GM19468 (cell line): Measurements from ENCODE around the gene DAPK1.

Source experiments
- ATAC-seq: cut with Tn5 transposase; IDR thresholded peaks from one replicate; pipeline ENCODE4 v1.9.1; 2021; ENCODE audit warnings: mild to moderate bottlenecking, moderate library complexity, moderate number of reproducible peaks; ENCODE audit not compliant: unreplicated experiment; ENCODE audit errors: extremely low read depth

Gene DAPK1

DNA sequence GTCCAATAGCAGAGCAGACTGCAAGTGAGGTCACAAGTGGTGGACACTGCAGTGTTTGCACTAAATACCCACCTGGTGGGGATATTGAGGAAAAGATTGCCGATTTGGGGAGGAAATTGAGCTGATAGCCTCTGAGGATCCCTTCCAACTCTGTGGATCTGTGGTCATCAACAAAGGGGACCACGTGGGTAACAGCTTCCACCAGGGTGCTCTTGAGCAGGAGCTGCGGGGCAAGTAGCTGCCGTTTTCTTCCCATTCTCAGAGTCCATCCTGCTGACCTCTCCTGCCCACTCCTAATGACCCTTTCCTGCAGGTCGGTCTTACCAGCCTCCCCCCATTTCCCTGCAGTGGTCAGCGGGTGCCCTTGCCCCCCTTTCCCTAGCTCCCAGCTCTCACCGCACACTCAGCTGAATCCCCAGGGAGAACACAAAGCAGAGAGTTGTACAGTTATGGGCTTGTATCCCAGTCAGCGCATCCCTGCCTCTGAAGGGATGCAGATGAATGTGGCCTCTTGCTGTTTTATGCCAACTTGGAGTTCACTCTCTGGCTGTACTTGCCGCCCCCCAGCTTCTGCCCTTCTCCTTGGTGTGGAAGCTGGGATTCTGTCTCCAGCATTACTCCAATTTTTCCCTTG lies 18.0 kb downstream of the DAPK1 start:
- ATAC-seq: no peak

DNA sequence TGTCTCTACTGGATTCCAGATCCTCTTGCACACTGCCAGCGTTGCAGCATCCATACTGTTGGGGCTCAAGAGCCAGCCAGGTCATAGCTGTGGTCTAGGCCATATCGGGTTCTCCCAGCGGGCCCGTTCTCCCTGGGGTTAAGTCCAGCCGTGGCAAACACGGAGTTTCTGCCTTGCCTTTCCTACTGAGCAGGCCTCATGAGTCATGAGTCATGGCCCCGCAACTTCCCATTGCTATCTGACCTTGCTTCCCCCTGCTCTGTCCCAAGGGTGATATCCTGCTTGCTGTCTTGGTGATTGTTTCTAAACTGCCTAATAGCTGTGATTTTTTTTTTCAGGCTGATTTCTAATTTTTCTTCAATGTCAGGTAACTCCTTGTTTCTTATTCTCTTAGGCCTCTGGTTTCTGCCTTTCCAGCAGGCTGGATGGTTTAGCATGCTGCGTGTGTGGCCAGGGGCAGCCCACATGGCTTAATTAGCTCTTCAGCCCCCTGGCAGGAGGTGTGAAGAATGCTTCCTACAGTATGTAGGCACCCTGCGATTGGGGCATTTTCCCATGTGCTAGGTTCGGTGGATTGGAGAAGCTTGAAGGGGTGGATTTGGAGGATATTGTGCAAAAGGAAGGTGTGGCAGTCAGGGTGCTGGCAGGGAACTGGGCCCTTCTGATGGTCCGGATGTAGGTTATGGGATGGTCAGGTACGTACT lies 18.7 kb downstream of the DAPK1 start:
- ATAC-seq: no peak

GRCh38 chr9:87516926-87517290 lies 19.2 kb downstream of the DAPK1 start:
- ATAC-seq: no peak

- peak; percentile 58 for ATAC-seq
These were observed 20.1 kb downstream of the DAPK1 start for GRCh38 chr9:87517732-87518131.

GRCh38 chr9:87518702-87519335 lies 21.2 kb downstream of the DAPK1 start:
- ATAC-seq: no peak

- ATAC-seq: no peak
These were observed 21.8 kb downstream of the DAPK1 start for GRCh38 chr9:87519461-87519860.

DNA sequence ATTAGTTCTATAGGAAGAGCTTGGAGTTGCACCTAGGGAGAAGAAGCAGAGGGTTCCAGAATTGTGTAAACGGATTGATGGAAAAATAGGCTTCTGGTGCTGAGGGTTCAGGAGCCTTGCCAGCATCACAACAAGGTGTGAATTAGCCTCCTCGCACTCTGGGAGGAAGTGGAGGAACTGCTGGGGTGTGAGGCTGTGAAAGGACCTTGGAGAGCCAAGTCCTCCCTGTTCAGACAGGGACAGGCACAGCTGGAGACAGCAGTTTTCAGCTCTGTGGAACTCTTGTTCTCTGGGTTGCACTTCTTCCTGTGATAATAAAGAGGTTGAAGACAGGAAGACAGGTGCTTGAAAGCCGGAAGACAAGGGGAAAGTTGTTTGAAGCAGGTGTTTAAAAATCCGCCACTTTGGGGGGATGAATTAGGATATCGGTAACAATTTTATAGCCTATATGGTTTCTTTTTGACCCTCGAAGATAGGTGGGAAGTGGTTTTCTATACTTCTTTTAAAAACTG lies 22.6 kb downstream of the DAPK1 start:
- ATAC-seq: no peak

- ATAC-seq: no peak
These were observed 24.2 kb downstream of the DAPK1 start for GRCh38 chr9:87521834-87522233.

- ATAC-seq: no peak
These were observed 26.4 kb downstream of the DAPK1 start for GRCh38 chr9:87524061-87524460.

GRCh38 chr9:87525546-87526303 lies 28.1 kb downstream of the DAPK1 start:
- ATAC-seq: no peak

DNA sequence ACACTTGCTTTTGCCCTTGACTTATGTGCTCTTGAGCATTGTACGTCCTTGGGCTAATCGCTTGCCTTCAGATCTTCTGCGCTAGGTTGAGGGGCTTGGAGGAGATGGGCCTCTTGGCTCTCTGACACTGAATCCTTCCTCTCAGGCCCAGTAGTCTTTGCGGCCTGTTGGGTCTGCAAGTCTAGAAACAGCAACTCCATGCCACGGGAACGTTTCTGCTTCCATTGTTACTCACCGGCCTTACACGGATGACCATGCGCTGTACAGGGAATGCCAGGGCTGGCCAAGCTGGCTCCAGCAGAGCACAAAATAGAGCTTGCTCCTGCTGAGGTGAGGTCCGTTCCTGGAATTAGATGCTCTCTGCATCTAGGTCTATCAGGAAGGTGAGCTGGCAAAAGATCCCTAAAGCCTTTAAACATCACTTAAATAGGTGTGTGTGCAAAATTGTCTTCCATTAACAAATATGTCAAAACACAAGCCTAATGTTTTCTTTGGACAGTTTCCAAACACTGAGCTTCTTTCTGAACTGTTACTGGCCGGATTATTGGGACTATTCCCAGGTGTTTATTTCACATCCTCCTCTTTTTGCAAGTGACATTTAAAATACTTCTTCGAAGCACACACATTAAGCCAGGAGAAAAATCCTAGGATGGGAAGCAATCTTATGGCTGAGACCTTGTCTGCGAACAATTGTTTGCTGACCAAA lies 29.7 kb downstream of the DAPK1 start:
- ATAC-seq: no peak

GRCh38 chr9:87528969-87529368 lies 31.3 kb downstream of the DAPK1 start:
- no peak for ATAC-seq

DNA sequence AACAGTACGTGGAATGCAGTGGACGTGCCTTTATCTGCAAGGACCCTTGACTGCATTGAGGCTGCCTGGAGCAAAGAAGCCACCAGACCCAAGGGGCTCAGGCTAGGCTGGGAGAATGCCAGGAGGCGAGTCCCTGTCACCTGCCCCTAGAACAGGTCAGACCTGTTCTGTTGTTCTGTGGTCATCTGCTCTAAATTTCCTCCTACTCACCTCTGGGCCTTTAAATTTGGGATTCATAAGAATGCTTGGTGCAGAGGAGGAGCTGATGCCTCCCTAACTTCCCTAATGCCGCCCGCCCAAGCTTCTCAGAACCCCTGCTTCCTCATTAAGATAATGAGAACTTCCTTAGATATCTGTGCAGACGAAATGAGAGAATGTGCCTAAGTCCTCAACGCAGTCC lies 32.0 kb downstream of the DAPK1 start:
- ATAC-seq: no peak

DNA sequence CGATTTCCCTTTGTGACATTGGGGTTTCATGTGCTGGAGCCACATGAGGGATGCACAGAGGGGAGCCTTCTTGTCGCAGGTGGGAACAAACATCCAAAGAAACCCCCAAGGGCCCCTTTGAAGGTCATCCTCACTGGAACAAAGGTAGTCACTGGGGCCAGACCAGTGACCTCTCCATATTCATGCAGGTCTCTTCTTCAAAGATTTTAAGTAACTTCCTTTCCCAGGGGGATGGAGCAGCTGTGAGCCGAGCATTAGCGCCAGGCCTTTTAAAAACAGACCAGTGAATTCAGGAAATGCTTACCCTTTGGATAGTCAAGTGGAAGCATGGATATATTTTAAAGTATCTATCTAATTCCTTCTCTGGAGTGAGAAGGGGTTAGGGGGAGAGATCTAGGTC lies 33.0 kb downstream of the DAPK1 start:
- no peak for ATAC-seq

GRCh38 chr9:87531370-87532295 lies 34.0 kb downstream of the DAPK1 start:
- no peak for ATAC-seq

DNA sequence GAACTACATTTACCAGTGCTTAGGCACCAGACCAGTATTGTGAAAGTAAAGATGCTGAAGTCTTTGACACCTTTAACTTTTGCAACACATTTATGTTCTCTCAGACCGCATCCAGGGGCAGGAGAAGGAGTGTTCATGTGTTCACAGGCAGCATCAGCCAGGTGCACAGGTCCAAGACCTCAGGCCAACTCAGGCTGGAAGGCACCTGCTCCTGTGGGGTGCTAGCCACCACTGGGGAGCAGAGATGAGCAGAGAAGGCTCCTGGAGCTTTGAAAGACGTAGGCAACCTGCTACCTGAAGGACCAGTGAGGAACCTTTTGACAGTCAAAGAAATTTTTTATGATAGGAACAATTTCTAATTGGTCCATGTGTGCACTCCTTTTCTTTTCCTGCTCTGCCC lies 35.6 kb downstream of the DAPK1 start:
- no peak for ATAC-seq

GRCh38 chr9:87534036-87534435 lies 36.4 kb downstream of the DAPK1 start:
- ATAC-seq: no peak

GRCh38 chr9:87534957-87535356 lies 37.3 kb downstream of the DAPK1 start:
- no peak for ATAC-seq
